GM18508 (cell line): Measurements from ENCODE around the gene TMEM225B.
"Not testable (repeated sequence)": the region's sequence is repeated elsewhere in the genome, so short reads cannot be mapped to it uniquely, and the experiment has no call there.

Experiments
- ATAC-seq: cut with Tn5 transposase; IDR thresholded peaks from one replicate; pipeline ENCODE4 v1.9.1; 2021; ENCODE audit warnings: moderate number of reproducible peaks; ENCODE audit not compliant: insufficient read depth, unreplicated experiment

TMEM225B gene

DNA sequence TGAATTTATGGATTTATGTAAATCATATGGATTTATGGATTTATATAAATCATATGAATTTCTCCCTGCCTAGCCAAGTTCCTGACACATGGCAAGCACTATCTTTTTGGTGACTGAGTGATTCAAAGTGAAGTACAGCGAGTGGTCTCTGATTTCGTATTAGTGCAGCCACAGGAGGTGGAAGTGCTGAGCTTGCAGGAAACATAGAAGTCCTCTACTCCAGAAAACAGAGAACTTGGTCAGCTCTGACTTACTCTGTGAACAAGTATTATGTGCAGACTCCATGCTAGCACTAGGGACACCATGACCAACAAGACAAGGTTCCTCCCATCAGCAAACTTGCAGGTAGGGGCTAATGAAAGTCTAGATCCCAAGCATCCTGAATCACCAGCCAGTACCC, 53.2 kb downstream of the TMEM225B start:
- ATAC-seq = no peak

DNA sequence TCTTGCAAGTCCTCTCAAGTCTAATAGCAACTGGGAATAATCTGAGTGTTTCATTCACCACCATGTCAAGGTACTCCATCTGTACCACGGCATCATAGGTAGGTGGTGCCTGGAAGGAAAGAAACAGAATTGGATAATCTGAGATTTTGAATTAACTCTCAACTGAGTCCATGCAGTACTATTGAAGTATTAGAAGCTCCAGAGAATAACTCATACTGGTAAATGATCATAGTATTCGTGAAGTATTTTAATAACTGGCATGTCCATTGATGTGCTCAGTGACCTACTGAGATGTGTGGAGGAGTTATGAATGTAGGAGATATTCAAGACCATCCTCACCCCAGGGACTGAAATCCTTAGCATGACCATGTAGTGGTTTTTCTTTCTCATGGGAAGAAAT, 54.6 kb downstream of the TMEM225B start:
- ATAC-seq = no peak

DNA sequence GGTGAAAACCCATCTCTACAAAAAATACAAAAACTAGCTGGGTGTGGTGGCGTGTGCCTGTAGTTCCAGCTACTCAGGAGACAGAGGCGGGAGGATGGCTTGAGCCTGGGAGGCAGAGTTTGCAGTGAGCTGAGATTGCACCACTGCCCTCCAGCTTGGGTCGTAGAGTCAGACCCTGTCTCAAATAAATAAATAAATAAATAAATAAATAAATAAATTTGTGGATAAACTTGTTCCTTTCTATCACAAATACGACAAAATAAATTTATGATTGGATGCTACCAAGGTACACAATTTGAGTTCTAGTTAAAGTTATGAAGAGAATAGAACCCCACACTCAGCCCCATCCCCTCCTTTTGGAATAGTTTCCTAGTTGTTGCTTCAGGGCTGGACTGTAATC, 55.2 kb downstream of the TMEM225B start:
- ATAC-seq = not testable (repeated sequence)

DNA sequence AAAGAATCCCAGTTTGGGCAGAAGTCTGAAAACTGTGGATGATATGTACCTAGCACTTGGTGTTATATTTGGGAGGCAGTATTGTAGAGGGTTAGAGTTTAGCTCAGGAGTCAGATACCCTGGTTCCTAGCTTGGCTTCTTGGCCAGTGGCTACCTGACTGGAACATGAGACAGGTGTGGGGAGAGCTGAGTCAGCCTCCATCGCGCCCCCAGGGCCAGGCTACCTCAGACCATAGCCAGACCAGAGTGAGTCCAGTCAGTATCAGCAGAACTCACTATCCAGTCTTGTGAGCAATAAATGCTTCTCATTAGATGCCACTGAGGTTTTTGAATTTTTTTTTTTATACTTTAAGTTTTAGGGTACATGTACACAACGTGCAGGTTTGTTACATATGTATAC, 55.7 kb downstream of the TMEM225B start:
- ATAC-seq = no peak

DNA sequence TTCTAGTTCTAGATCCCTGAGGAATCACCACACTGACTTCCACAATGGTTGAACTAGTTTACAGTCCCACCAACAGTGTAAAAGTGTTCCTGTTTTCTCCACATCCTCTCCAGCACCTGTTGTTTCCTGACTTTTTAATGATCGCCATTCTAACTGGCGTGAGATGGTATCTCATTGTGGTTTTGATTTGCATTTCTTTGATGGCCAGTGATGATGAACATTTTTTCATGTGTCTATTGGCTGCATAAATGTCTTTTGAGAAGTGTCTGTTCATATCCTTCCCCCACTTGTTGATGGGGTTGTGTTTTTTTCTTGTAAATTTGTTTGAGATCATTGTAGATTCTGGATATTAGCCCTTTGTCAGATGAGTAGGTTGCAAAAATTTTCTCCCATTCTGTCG, 56.6 kb downstream of the TMEM225B start:
- ATAC-seq = not testable (repeated sequence)

DNA sequence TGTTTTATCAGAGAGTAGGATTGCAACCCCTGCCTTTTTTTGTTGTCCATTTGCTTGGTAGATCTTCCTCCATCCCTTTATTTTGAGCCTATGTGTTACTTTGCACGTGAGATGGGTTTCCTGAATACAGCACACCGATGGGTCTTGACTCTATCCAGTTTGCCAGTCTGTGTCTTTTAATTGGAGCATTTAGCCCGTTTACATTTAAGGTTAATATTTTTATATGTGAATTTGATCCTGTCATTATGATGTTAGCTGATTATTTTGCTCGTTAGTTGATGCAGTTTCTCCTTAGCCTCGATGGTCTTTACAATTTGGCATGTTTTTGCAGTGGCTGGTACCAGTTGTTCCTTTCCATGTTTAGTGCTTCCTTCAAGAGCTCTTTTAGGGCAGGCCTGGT, 59.8 kb downstream of the TMEM225B start:
- ATAC-seq = not testable (repeated sequence)
